ENCODE measurements around the gene BCORL1.

The BCORL1 gene

GRCh38 chrX:130015181-130015580 lies 32.7 kb downstream of the BCORL1 start:
- no peak for FAIRE-seq

- no peak for FAIRE-seq
Observed at GRCh38 chrX:130018143-130018542, 35.7 kb downstream of the BCORL1 start.

- no peak for FAIRE-seq
Observed at GRCh38 chrX:130020661-130021324, 38.4 kb downstream of the BCORL1 start.

- no peak for FAIRE-seq
Observed at GRCh38 chrX:130024127-130024526, 41.7 kb downstream of the BCORL1 start.

GRCh38 chrX:130025256-130025655 lies 42.8 kb downstream of the BCORL1 start:
- no peak for FAIRE-seq

- FAIRE-seq = no peak
Observed at GRCh38 chrX:130027569-130027968, 45.1 kb downstream of the BCORL1 start.

- no peak for FAIRE-seq
Observed at GRCh38 chrX:130028196-130028595, 45.8 kb downstream of the BCORL1 start.

- no peak for FAIRE-seq
Observed at GRCh38 chrX:130030826-130031225, 48.4 kb downstream of the BCORL1 start.

GRCh38 chrX:130032552-130032951 lies 50.1 kb downstream of the BCORL1 start:
- FAIRE-seq = no peak

- FAIRE-seq = no peak
Observed at GRCh38 chrX:130034178-130034577, 51.7 kb downstream of the BCORL1 start.

- no peak for FAIRE-seq
Observed at GRCh38 chrX:130039847-130040246, 57.4 kb downstream of the BCORL1 start.

- no peak for FAIRE-seq
Observed at GRCh38 chrX:130047416-130047815, 65.0 kb downstream of the BCORL1 start.

GRCh38 chrX:130048686-130049222 lies 66.3 kb downstream of the BCORL1 start:
- no peak for FAIRE-seq

GRCh38 chrX:130049821-130050220 lies 67.4 kb downstream of the BCORL1 start:
- FAIRE-seq = no peak

- no peak for FAIRE-seq
Observed at GRCh38 chrX:130051176-130051845, 68.9 kb downstream of the BCORL1 start.

GRCh38 chrX:130053236-130053635 lies 70.8 kb downstream of the BCORL1 start:
- FAIRE-seq = no peak

- FAIRE-seq = no peak
Observed at GRCh38 chrX:130055103-130055502, 72.7 kb downstream of the BCORL1 start.

GRCh38 chrX:130055899-130056298 lies 73.5 kb downstream of the BCORL1 start:
- no peak for FAIRE-seq

GRCh38 chrX:130057209-130057608 lies 74.8 kb downstream of the BCORL1 start:
- FAIRE-seq = no peak

GRCh38 chrX:130058652-130059051 lies 76.2 kb downstream of the BCORL1 start:
- no peak for FAIRE-seq

- no peak for FAIRE-seq
Observed at GRCh38 chrX:130060122-130061069, 78.0 kb downstream of the BCORL1 start.

GRCh38 chrX:130066975-130067615 lies 84.7 kb downstream of the BCORL1 start:
- no peak for FAIRE-seq

Data from TTC549 (cell line).